RWPE1 (cell line): ENCODE measurements around the gene AKAP13.
"Not testable (repeated sequence)": the region's sequence is repeated elsewhere in the genome, so short reads cannot be mapped to it uniquely, and the experiment has no call there.

Source experiments
- CTCF ChIA-PET: fragments of 350-600 bp; sonication (Branson Sonifier 250); formaldehyde crosslinking; extraction: SDS; loops from one replicate; lab custom pipeline; 2021; lab: Yijun Ruan, JAX
- POLR2A ChIA-PET: fragments of 400-600 bp; formaldehyde crosslinking; extraction: SDS; loops from one replicate; lab custom pipeline; 2020; ENCODE audit warnings: antibody characterized with exemption; ENCODE audit not compliant: low non-redundant PET; lab: Yijun Ruan, JAX
- DNase-seq: peaks from one replicate; pipeline ENCODE4 v3.0.0; 2012; ENCODE audit warnings: low spot score
- H3K27ac ChIP-seq: fragments of 450-650 bp; 2 replicates; pipeline ENCODE4 v1.5.1; 2017
- CTCF ChIP-seq: fragments of 450-650 bp; conservative IDR thresholded peaks from 2 replicates; pipeline ENCODE4 v1.5.1; 2017; ENCODE audit warnings: low read depth, mild to moderate bottlenecking

The AKAP13 gene

GRCh38 chr15:85335193-85335942 lies 45.0 kb upstream of the AKAP13 start:
- POLR2A ChIA-PET = no interaction called here
- CTCF ChIA-PET = no interaction called here
- no peak for TF ChIP-seq CTCF
- DNase-seq = no peak
- no peak overlapping the region for H3K27ac ChIP-seq

GRCh38 chr15:85336880-85337279 lies 43.5 kb upstream of the AKAP13 start:
- ChIA-PET POLR2A (no interaction called here), CTCF (interaction anchor here (0.6 kb wide), 1 partner anchor 71 kb away, joined by 3 read pairs; no protein-coding TSS in a partner anchor)

DNA sequence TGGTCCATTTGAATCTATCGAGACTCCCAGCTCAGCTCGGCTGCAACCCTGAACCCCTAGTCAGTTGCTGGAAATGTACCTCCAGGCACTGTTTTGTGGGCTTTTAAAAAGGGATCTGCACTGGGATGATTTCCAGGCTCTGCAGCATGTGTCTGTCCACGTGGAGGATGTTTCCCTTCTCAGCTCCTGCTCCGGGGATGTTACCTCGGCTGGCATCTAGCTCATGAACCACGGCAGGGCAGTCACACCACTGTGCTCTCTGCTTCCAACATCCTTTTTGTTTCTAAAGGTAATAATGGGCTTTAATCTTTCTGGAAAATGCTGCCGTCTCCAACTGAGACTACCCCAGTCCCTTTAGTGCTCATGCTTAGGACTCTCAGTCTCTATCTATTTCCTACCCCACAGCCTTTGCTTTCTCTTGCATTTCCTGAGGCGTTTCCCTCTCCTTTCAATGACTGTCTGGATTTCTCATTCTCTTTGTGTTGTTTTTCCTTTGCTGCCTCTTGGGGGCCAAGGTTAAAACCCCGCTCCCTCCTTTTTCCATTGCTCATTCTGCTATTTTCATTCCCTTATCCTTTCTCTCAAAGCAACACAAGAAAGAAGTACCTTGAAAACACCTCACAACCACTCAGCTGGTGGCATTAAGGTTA lies 42.9 kb upstream of the AKAP13 start:
- ChIA-PET CTCF (no interaction called here), POLR2A (no interaction called here)
- TF ChIP-seq CTCF = no peak

More at GRCh38 chr15:85336880-85337279, 43.5 kb upstream of the AKAP13 start:
- no peak for DNase-seq
- TF ChIP-seq CTCF = no peak
- H3K27ac ChIP-seq = no peak overlapping the region

GRCh38 chr15:85340321-85340665 lies 40.1 kb upstream of the AKAP13 start:
- ChIA-PET CTCF (interaction anchor here (1.4 kb wide), 1 partner anchor 9 kb away, joined by 3 read pairs; no protein-coding TSS in a partner anchor), POLR2A (no interaction called here)
- no peak overlapping the region for H3K27ac ChIP-seq
- DNase-seq = no peak
- no peak for TF ChIP-seq CTCF

More for the DNA sequence above, 42.9 kb upstream of the AKAP13 start:
- H3K27ac ChIP-seq = no peak overlapping the region
- DNase-seq = no peak

GRCh38 chr15:85340852-85341251 lies 39.6 kb upstream of the AKAP13 start:
- DNase-seq = no peak
- no peak for TF ChIP-seq CTCF
- ChIA-PET CTCF (interaction anchor here (1.4 kb wide), 1 partner anchor 9 kb away, joined by 3 read pairs; no protein-coding TSS in a partner anchor), POLR2A (no interaction called here)
- H3K27ac ChIP-seq = no peak overlapping the region

GRCh38 chr15:85342163-85342562 lies 38.2 kb upstream of the AKAP13 start:
- H3K27ac ChIP-seq, POLR2A ChIA-PET, DNase-seq: not testable (repeated sequence)
- CTCF ChIA-PET = interaction anchor here (0.7 kb wide), 1 partner anchor 162 kb away, joined by 7 read pairs; no protein-coding TSS in a partner anchor

DNA sequence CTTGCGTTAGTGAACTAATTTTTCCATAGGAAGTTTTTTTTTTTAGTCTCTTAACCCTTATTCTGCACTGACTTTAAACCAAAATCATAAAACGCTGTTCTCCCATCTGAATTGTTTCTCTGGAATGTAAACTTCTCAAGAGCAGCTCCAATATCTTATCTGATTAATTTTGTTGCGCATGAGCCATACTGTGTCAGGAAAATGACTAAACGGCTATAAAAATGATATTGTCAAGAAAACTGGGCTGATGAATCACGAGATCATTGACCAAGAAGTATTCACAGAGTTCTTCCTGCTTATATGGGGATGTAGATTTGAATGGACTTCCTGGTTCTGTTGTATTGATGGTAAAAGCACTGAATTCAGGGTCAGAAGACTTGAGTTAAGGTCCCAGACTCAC lies 37.0 kb upstream of the AKAP13 start:
- CTCF ChIA-PET = interaction anchor here (0.6 kb wide), 1 partner anchor 53 kb away, joined by 5 read pairs; no protein-coding TSS in a partner anchor
- peak; percentile 67 for DNase-seq
- POLR2A ChIA-PET = not testable (repeated sequence)
- peak overlapping the region; percentile 98 for H3K27ac ChIP-seq

- CTCF ChIA-PET, POLR2A ChIA-PET: not testable (repeated sequence)
Measured at GRCh38 chr15:85344241-85344640, 36.2 kb upstream of the AKAP13 start.

DNA sequence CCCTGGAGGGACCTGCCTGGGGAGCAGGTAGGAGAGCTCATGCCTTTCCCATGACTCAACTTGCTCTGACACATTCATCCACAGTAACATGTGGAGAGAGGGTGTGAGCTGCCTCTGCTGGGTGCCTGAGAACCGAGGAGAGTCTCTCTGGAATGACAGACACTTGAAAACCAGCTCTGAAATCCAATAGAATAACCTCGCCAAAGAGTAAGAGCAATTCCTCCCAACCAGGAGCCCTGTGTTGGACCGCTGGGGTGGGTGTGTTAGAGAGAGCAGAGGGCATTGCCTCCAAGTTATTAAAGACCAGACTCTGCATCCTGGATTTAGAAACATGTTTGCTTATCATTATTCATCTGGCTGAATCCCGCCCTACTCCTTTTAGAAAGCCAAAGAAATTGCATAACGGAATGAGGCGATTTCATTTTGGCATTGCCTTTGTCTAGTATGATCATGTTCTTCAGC lies 35.7 kb upstream of the AKAP13 start:
- H3K27ac ChIP-seq = peak overlapping the region; percentile 98
- POLR2A ChIA-PET, CTCF ChIA-PET: not testable (repeated sequence)
- DNase-seq = peak; percentile 62

More at GRCh38 chr15:85344241-85344640, 36.2 kb upstream of the AKAP13 start:
- H3K27ac ChIP-seq = peak overlapping the region; percentile 98
- not testable (repeated sequence) for DNase-seq

GRCh38 chr15:85345196-85345918 lies 35.0 kb upstream of the AKAP13 start:
- POLR2A ChIA-PET, CTCF ChIA-PET, DNase-seq: not testable (repeated sequence)
- peak overlapping the region; percentile 98 for H3K27ac ChIP-seq
